Colonic mucosa (tissue), 4 donors: ENCODE measurements around the gene UBTD1. TPM values are rescaled to one million over a fixed set of nuclear protein-coding genes. Genes with fewer than 3 reads are reported as not detected.

Experiments used
- DNase-seq: peaks from one replicate; pipeline ENCODE4 v3.0.0-alpha.2; 2020
- H3K27ac ChIP-seq: fragments of 200-600 bp; one replicate; pipeline ENCODE4 v1.8.0; 2021
- H3K27me3 ChIP-seq: fragments of 200-600 bp; one replicate; pipeline ENCODE4 v1.8.0; 2021
- H3K36me3 ChIP-seq: fragments of 200-600 bp; one replicate; pipeline ENCODE4 v1.8.0; 2021
- H3K4me1 ChIP-seq: fragments of 200-600 bp; one replicate; pipeline ENCODE4 v1.8.0; 2021; ENCODE audit warnings: mild to moderate bottlenecking
- H3K4me3 ChIP-seq: fragments of 200-600 bp; one replicate; pipeline ENCODE4 v1.8.0; 2021
- H3K9ac ChIP-seq, 2 donors: one replicate each; pipeline ENCODE4 v1.7.0; 2013; ENCODE audit warnings: control low read depth in 2 of 2, low read depth in 2 of 2, low read length in 2 of 2
- H3K9me3 ChIP-seq: fragments of 200-600 bp; one replicate; pipeline ENCODE4 v1.8.0; 2021
- CTCF ChIP-seq: fragments of 200-600 bp; IDR thresholded peaks from one replicate; pipeline ENCODE4 v1.8.0; 2022; ENCODE audit warnings: antibody characterized with exemption, mild to moderate bottlenecking
- intact Hi-C: fragments of 100-400 bp; cut with DNase I; formaldehyde crosslinking; loops from one replicate; pipeline ENCODE4 v1.14.1; 2022
- total RNA-seq, 2 donors: library from RNA; stranded (reverse); fragmentation: NEBNext Ultra II Directional in 1 of 2; extraction: Animal tissue kit (Norgen Biotek cat#: 25700) in 1 of 2; gene quantifications; one replicate each; pipeline ENCODE4 v1.2.1, GENCODE V29; 2021
- donor health status: healthy.
- donor health status: DM: no; HTN: no; CAD: no.
- donor health status: DM: no; HTN: no; CAD: no.

Gene UBTD1
- total RNA-seq, 2 donors from 2014 or later: 1.8 to 3.2 TPM

DNA sequence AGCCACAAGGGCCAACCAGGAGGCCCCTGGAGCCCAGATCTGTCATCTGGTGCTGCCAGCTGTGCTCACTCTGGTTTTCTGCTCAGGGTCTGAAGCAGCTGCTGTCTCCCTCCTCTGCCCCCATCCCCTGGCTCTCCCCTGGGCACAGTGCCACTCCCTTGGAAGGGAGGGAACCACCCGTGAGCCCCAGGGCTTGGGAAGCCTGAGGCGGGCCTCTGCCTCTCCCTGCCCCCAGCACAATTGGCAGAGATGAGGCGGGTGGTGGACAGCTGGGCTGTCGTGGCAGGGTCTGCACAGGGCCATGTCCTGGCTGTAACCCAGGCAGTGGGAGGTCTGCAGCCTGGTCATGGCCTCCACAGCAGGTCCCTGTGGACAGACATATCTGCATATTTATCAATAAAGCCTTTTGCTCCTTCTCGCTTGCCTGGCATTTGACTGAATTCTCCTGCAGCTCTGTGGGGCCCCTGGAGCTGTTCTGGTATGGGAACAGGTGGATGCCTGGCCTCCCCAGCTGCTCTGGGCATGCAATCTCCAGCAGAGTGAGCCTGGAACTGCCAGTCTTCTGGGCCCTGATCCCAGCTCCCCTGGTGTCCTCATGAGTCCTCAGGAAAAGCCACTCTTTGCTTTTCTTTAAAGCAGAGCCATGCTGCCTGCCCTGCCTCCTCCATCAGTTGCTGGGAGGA lies 72.2 kb downstream of the UBTD1 start:
- no peak overlapping the region for H3K27ac ChIP-seq
- H3K36me3 ChIP-seq: no peaks in the 10 kb centered on the region
- no peak for DNase-seq
- no peak for TF ChIP-seq CTCF
- H3K4me1 ChIP-seq: no peaks in the 10 kb centered on the region
- no peak overlapping the region for H3K4me3 ChIP-seq
- no peaks in the 10 kb centered on the region for H3K9me3 ChIP-seq
- H3K27me3 ChIP-seq: no peaks in the 10 kb centered on the region
- no peak overlapping the region for H3K9ac ChIP-seq
- intact Hi-C loops: loop anchor here (5.0 kb wide), 1 partner anchor 41 kb away; no protein-coding TSS in a partner anchor

DNA sequence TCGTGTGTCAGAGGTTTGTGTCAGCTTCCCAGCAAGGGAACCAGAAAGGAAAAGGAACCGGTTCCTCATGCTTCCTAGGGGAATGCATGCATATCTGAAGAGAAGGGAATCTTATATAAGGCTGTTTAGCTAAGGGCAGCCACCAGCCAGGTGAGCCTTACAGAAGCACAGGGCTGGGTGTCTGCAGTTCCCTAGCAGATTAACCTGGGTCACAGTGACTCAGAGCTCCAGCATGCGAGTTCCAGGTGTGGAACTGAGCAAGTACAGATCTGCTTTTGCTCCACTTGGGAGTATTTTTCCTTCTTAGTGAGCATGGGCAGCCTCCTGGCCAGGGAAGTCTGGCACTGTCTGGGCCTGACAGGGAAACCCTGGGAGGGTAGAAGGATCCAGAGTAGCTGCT lies 72.9 kb downstream of the UBTD1 start:
- no peaks in the 10 kb centered on the region for H3K4me1 ChIP-seq
- H3K36me3 ChIP-seq: no peaks in the 10 kb centered on the region
- TF ChIP-seq CTCF: no peak
- H3K9me3 ChIP-seq: no peaks in the 10 kb centered on the region
- peak overlapping the region in 1 of 2 donors; percentile 34 for H3K9ac ChIP-seq
- H3K27me3 ChIP-seq: no peaks in the 10 kb centered on the region
- no peak for DNase-seq
- intact Hi-C loops: loop anchor here (5.0 kb wide), 1 partner anchor 41 kb away; no protein-coding TSS in a partner anchor
- no peak overlapping the region for H3K4me3 ChIP-seq
- no peak overlapping the region for H3K27ac ChIP-seq

GRCh38 chr10:97572214-97572989 lies 73.7 kb downstream of the UBTD1 start, which contains the start of gene ANKRD2:
Gene ANKRD2 (plus strand): TSS chr10:97572779. CDS start chr10:97572789, 10 bp downstream.
- peak within 1 kb of the TSS in 1 of 2 donors; percentile 34 for H3K9ac ChIP-seq
- H3K27ac ChIP-seq: no peak within 1 kb of the TSS
- H3K27me3 ChIP-seq: no peaks in the 10 kb centered on the region
- no peak within 1 kb of the TSS for H3K4me3 ChIP-seq
- H3K9me3 ChIP-seq: no peaks in the 10 kb centered on the region
- intact Hi-C loops: loop anchor here (5.0 kb wide), 1 partner anchor 40 kb away; no protein-coding TSS in a partner anchor
- TF ChIP-seq CTCF: peak; percentile 74
- peak; percentile 73 for DNase-seq
- H3K36me3 ChIP-seq: no peaks in the 10 kb centered on the region
- no peaks in the 10 kb centered on the region for H3K4me1 ChIP-seq

GRCh38 chr10:97573021-97573420 lies 74.3 kb downstream of the UBTD1 start:
- Histone ChIP-seq H3K36me3 (no peaks in the 10 kb centered on the region), H3K9ac (no peak overlapping the region), H3K27me3 (no peaks in the 10 kb centered on the region), H3K9me3 (no peaks in the 10 kb centered on the region), H3K4me1 (no peaks in the 10 kb centered on the region), H3K4me3 (no peak overlapping the region), H3K27ac (no peak overlapping the region)
- no peak for TF ChIP-seq CTCF
- intact Hi-C loops: loop anchor here (5.0 kb wide), 1 partner anchor 39 kb away; no protein-coding TSS in a partner anchor
- DNase-seq: no peak

DNA sequence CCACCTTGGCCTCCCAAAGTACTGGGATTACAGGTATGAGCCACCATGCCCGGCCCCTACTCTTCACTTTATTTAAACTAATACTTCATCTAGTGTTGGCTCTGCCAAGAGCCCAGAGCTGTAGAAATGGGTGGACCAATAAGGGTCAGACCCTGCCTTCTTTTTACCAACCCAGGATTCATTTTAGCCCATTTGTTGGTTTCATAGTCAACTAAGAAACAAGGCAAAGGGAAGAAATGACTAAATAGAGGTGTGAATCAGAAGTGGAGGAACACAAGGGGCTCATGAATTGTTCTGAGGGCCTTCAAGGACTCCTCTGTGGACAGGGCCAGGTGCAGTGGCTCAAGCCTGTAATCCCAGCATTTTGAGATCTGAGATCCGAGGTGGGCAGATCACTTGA lies 74.9 kb downstream of the UBTD1 start:
- TF ChIP-seq CTCF: no peak
- no peak overlapping the region for H3K9ac ChIP-seq
- H3K27me3 ChIP-seq: no peaks in the 10 kb centered on the region
- no peaks in the 10 kb centered on the region for H3K36me3 ChIP-seq
- no peak for DNase-seq
- no peak overlapping the region for H3K4me3 ChIP-seq
- H3K27ac ChIP-seq: no peak overlapping the region
- no peaks in the 10 kb centered on the region for H3K9me3 ChIP-seq
- H3K4me1 ChIP-seq: no peaks in the 10 kb centered on the region
- intact Hi-C loops: loop anchor here (5.0 kb wide), 1 partner anchor 39 kb away; no protein-coding TSS in a partner anchor
